Measurements from ENCODE around the gene POLA1. TPM values are rescaled to one million over a fixed set of nuclear protein-coding genes. Genes with fewer than 3 reads are reported as not detected.
"Not testable (repeated sequence)": the region's sequence is repeated elsewhere in the genome, so short reads cannot be mapped to it uniquely, and the experiment has no call there.

The POLA1 gene
- total RNA-seq, 1 donor from 2014 or later, result 11.1 TPM

GRCh38 chrX:24799078-24799477 is 105.4 kb downstream of the POLA1 start:
- Histone ChIP-seq H3K4me1 (no peaks in the 10 kb centered on the region), H3K27me3 (no peaks in the 10 kb centered on the region), H3K36me3 (no peaks in the 10 kb centered on the region), H3K9me3 (no peaks in the 10 kb centered on the region), H3K27ac (no peak overlapping the region), H3K4me3 (no peak overlapping the region)
- ATAC-seq, result no peak
- no peak for TF ChIP-seq CTCF (IDR thresholded peaks at IDR 0.05)
- DNase-seq, result no peak
- intact Hi-C loops (cut with DNase I), result no loop called here

GRCh38 chrX:24799565-24799964 is 105.8 kb downstream of the POLA1 start:
- no peak overlapping the region for H3K4me3 ChIP-seq
- H3K4me1 ChIP-seq, result no peaks in the 10 kb centered on the region
- TF ChIP-seq CTCF (IDR thresholded peaks at IDR 0.05), result no peak
- ATAC-seq, result no peak
- H3K36me3 ChIP-seq, result no peaks in the 10 kb centered on the region
- H3K27ac ChIP-seq, result no peak overlapping the region
- intact Hi-C loops (cut with DNase I), result no loop called here
- no peak for DNase-seq
- H3K9me3 ChIP-seq, result no peaks in the 10 kb centered on the region
- H3K27me3 ChIP-seq, result no peaks in the 10 kb centered on the region

- no peak for TF ChIP-seq CTCF (IDR thresholded peaks at IDR 0.05)
- ATAC-seq (no peak), DNase-seq (no peak)
- Histone ChIP-seq H3K9me3 (no peaks in the 10 kb centered on the region), H3K36me3 (no peaks in the 10 kb centered on the region), H3K4me1 (no peaks in the 10 kb centered on the region), H3K27me3 (no peaks in the 10 kb centered on the region), H3K27ac (no peak overlapping the region), H3K4me3 (no peak overlapping the region)
- intact Hi-C loops (cut with DNase I), result no loop called here
Observed at GRCh38 chrX:24805201-24805600, 111.5 kb downstream of the POLA1 start.

GRCh38 chrX:24819807-24820206 is 126.1 kb downstream of the POLA1 start:
- H3K9me3 ChIP-seq; H3K27me3 ChIP-seq; H3K36me3 ChIP-seq; intact Hi-C loops (cut with DNase I); ATAC-seq; H3K4me1 ChIP-seq; H3K27ac ChIP-seq; DNase-seq; H3K4me3 ChIP-seq: not testable (repeated sequence)

GRCh38 chrX:24828147-24828546 is 134.4 kb downstream of the POLA1 start:
- no peak for TF ChIP-seq CTCF (IDR thresholded peaks at IDR 0.05)
- no peak for ATAC-seq
- H3K9me3 ChIP-seq, result no peaks in the 10 kb centered on the region
- H3K4me1 ChIP-seq, result no peaks in the 10 kb centered on the region
- H3K27ac ChIP-seq, result no peak overlapping the region
- H3K27me3 ChIP-seq, result no peaks in the 10 kb centered on the region
- no peak overlapping the region for H3K4me3 ChIP-seq
- no peaks in the 10 kb centered on the region for H3K36me3 ChIP-seq
- intact Hi-C loops (cut with DNase I), result no loop called here
- no peak for DNase-seq

GRCh38 chrX:24828600-24828999 is 134.9 kb downstream of the POLA1 start:
- no peak overlapping the region for H3K27ac ChIP-seq
- DNase-seq (no peak), ATAC-seq (no peak)
- H3K4me1 ChIP-seq, result no peaks in the 10 kb centered on the region
- H3K27me3 ChIP-seq, result no peaks in the 10 kb centered on the region
- no peaks in the 10 kb centered on the region for H3K9me3 ChIP-seq
- no peaks in the 10 kb centered on the region for H3K36me3 ChIP-seq
- intact Hi-C loops (cut with DNase I), result no loop called here
- H3K4me3 ChIP-seq, result no peak overlapping the region
- TF ChIP-seq CTCF (IDR thresholded peaks at IDR 0.05), result no peak
